Endothelial cell of umbilical vein (primary cell): Measurements from ENCODE around the gene IRF9. TPM values are rescaled to one million over a fixed set of nuclear protein-coding genes. Genes with fewer than 3 reads are reported as not detected.

Experiments
- BruUV-seq: library from RNA; stranded (reverse); fragments of 400-500 nt; replicated peaks from 2 replicates; lab custom pipeline; 2021; lab: Mats Ljungman, UMichigan
- CTCF ChIA-PET: fragments of 300-600, 350-600 bp; sonication (Branson Sonifier 250); formaldehyde crosslinking; loops from one replicate; lab custom pipeline; 2021; ENCODE audit warnings: antibody characterized with exemption, inconsistent platforms; lab: Charles Lee
- POLR2A ChIA-PET: fragments of 300-600, 350-600 bp; sonication (Branson Sonifier 250); formaldehyde crosslinking; loops from one replicate; lab custom pipeline; 2021; ENCODE audit warnings: antibody characterized with exemption, inconsistent platforms; lab: Charles Lee
- DNase-seq: peaks from one replicate; pipeline ENCODE4 v3.0.0-alpha.2; 2011; ENCODE audit warnings: low read depth, low spot score
- FAIRE-seq: peaks from 2 replicates; lab custom pipeline; 2011; peaks lifted over from hg19 to GRCh38; lab: Jason Lieb, UNC
- H2AFZ ChIP-seq: 2 replicates; pipeline ENCODE4 v1.6.0; 2012; ENCODE audit warnings: low read depth, low read length, control low read depth, inconsistent platforms
- H3K27ac ChIP-seq: 2 replicates; pipeline ENCODE4 v1.5.1; 2011; ENCODE audit warnings: low read depth, mild to moderate bottlenecking, control low read depth, low read length, moderate library complexity; ENCODE audit not compliant: insufficient read depth
- H3K27me3 ChIP-seq, 2 experiments: 2 replicates each; pipeline versions ENCODE4 v1.6.0 to v1.6.1; 2011; ENCODE audit warnings: low read length in 2 of 2, mixed read lengths in 1 of 2; ENCODE audit not compliant: control insufficient read depth in 2 of 2, insufficient read depth in 2 of 2
- H3K36me3 ChIP-seq, 2 experiments: 2 replicates in 1 of 2; 3 replicates in 1 of 2; pipeline ENCODE4 v1.5.1; 2011; ENCODE audit warnings: low read length in 2 of 2, mild to moderate bottlenecking in 1 of 2, moderate library complexity in 1 of 2; ENCODE audit not compliant: control insufficient read depth in 2 of 2, insufficient read depth in 2 of 2; ENCODE audit errors: extremely low read depth in 1 of 2
- H3K4me1 ChIP-seq: 3 replicates; pipeline ENCODE4 v1.5.1; 2011; ENCODE audit warnings: mild to moderate bottlenecking, low read length; ENCODE audit not compliant: control insufficient read depth, insufficient read depth; ENCODE audit errors: extremely low read depth
- H3K4me2 ChIP-seq: 2 replicates; pipeline ENCODE4 v1.6.1; 2011; ENCODE audit warnings: low read length, control low read depth, mixed read lengths; ENCODE audit not compliant: insufficient read depth
- H3K4me3 ChIP-seq, 3 experiments: fragments of 200-600 bp in 1 of 3; sonication (generic), shearing (Covaris generic) in 1 of 3; replicated peaks in 1 of 3; 2 replicates each; pipeline ENCODE4 v1.5.1; 2011 to 2016; ENCODE audit warnings: control low read depth in 3 of 3, low read length in 3 of 3, mild to moderate bottlenecking in 2 of 3, inconsistent platforms in 1 of 3, low read depth in 1 of 3, moderate library complexity in 1 of 3; ENCODE audit not compliant: insufficient read depth in 1 of 3
- H3K79me2 ChIP-seq: 2 replicates; pipeline ENCODE4 v1.6.0; 2012; ENCODE audit warnings: low read length, inconsistent platforms; ENCODE audit not compliant: control insufficient read depth, insufficient read depth
- H3K9ac ChIP-seq: replicated peaks from 2 replicates; pipeline ENCODE3; 2011; ENCODE audit warnings: low read length, control low read depth; ENCODE audit not compliant: insufficient read depth; ENCODE audit errors: extremely low read depth
- H3K9me1 ChIP-seq: replicated peaks from 3 replicates; pipeline ENCODE4 v1.6.0; 2011; ENCODE audit warnings: mild to moderate bottlenecking, low read length; ENCODE audit not compliant: control insufficient read depth, insufficient read depth; ENCODE audit errors: extremely low read depth
- H3K9me3 ChIP-seq: replicated peaks from 2 replicates; pipeline ENCODE4 v1.5.1; 2012; ENCODE audit warnings: low read length, inconsistent platforms; ENCODE audit not compliant: control insufficient read depth, insufficient read depth
- H4K20me1 ChIP-seq: replicated peaks from 2 replicates; pipeline ENCODE3; 2011; ENCODE audit warnings: mild to moderate bottlenecking, low read length; ENCODE audit not compliant: control insufficient read depth, insufficient read depth; ENCODE audit errors: extremely low read depth
- EZH2 ChIP-seq: IDR thresholded peaks from 2 replicates; pipeline ENCODE4 v1.6.1; 2012; ENCODE audit warnings: borderline replicate concordance, low read depth, mild to moderate bottlenecking, moderate library complexity, low read length, inconsistent platforms; ENCODE audit not compliant: severe bottlenecking
- FOS ChIP-seq: IDR thresholded peaks from 2 replicates; pipeline ENCODE4 v1.6.1; 2011; ENCODE audit warnings: mild to moderate bottlenecking, low read length, moderate library complexity, borderline replicate concordance; ENCODE audit not compliant: insufficient read depth
- GATA2 ChIP-seq: IDR thresholded peaks from 2 replicates; pipeline ENCODE4 v1.7.0; 2011; ENCODE audit warnings: low read depth, mild to moderate bottlenecking, moderate library complexity, mixed read lengths, low read length; ENCODE audit not compliant: insufficient read length, insufficient read depth
- JUN ChIP-seq: IDR thresholded peaks from 2 replicates; pipeline ENCODE4 v1.6.1; 2011; ENCODE audit warnings: borderline replicate concordance, low read depth; ENCODE audit not compliant: insufficient read length, insufficient read depth
- MAX ChIP-seq: IDR thresholded peaks from 2 replicates; pipeline ENCODE4 v1.6.1; 2011; ENCODE audit not compliant: insufficient read depth, insufficient read length
- MYC ChIP-seq: IDR thresholded peaks from one replicate; pipeline ENCODE4 v1.6.1; 2011; ENCODE audit warnings: mild to moderate bottlenecking, low read depth, low read length
- POLR2A ChIP-seq: IDR thresholded peaks from 2 replicates; pipeline ENCODE4 v1.6.1; 2012; ENCODE audit warnings: low read depth, mild to moderate bottlenecking, control low read depth, low read length
- POLR2AphosphoS5 ChIP-seq: IDR thresholded peaks from 2 replicates; pipeline ENCODE4 v1.6.1; 2012; ENCODE audit warnings: low read depth, mild to moderate bottlenecking, control low read depth, low read length, moderate library complexity; ENCODE audit not compliant: insufficient read depth
- dilution Hi-C: fragments of 300-500 bp; cut with MboI; formaldehyde crosslinking; loops from one replicate; pipeline ENCODE4 v1.15.0; 2019; ENCODE audit warnings: low sequenced_read_pairs; ENCODE audit not compliant: extremely low pct_ligation_motif_present
- intact Hi-C: fragments of 100-400 bp; cut with micrococcal nuclease; formaldehyde crosslinking; loops from one replicate; pipeline ENCODE4 v1.10.0; 2022
- polyA plus RNA-seq, 4 experiments: library from polyadenylated mRNA; depleted of rRNA in 3 of 4; stranded (reverse) in 3 of 4; unstranded in 1 of 4; fragments of >200 nt; gene quantifications; 2 replicates each; pipeline versions ENCODE4 v1.2.1 to v1.2.3, GENCODE V29; 2011 to 2012; ENCODE audit warnings: missing spikeins in 1 of 4
- total RNA-seq: library from RNA; stranded (reverse); gene quantifications from 2 replicates; pipeline ENCODE4 v1.2.3, GENCODE V29; 2021
- TF ChIP-seq, protein P1 (sequence below), 2 donors: IDR thresholded peaks; 1 replicate in 1 of 2; 2 replicates in 1 of 2; pipeline ENCODE4 v1.5.1; 2011; ENCODE audit warnings: low read length in 2 of 2, mild to moderate bottlenecking in 2 of 2, moderate library complexity in 2 of 2, control low read depth in 1 of 2, inconsistent platforms in 1 of 2, low read depth in 1 of 2; ENCODE audit not compliant: insufficient read depth in 1 of 2; ENCODE audit errors: extremely low read depth in 1 of 2

Gene IRF9
- total and polyA plus RNA-seq, 2 donors (not counting 3 experiments of a cell fraction or from before 2014, with no cell fraction given): 44.6 to 46.1 TPM

- TF ChIP-seq POLR2AphosphoS5 (no peak), JUN (no peak), MAX (no peak), MYC (no peak), EZH2 (no peak), POLR2A (no peak), GATA2 (no peak), FOS (no peak)
- TF ChIP-seq, protein P1, sequence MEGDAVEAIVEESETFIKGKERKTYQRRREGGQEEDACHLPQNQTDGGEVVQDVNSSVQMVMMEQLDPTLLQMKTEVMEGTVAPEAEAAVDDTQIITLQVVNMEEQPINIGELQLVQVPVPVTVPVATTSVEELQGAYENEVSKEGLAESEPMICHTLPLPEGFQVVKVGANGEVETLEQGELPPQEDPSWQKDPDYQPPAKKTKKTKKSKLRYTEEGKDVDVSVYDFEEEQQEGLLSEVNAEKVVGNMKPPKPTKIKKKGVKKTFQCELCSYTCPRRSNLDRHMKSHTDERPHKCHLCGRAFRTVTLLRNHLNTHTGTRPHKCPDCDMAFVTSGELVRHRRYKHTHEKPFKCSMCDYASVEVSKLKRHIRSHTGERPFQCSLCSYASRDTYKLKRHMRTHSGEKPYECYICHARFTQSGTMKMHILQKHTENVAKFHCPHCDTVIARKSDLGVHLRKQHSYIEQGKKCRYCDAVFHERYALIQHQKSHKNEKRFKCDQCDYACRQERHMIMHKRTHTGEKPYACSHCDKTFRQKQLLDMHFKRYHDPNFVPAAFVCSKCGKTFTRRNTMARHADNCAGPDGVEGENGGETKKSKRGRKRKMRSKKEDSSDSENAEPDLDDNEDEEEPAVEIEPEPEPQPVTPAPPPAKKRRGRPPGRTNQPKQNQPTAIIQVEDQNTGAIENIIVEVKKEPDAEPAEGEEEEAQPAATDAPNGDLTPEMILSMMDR (IDR thresholded peaks at IDR 0.05; ENCODE audit: extremely low read depth in 1 of 2, insufficient read depth in 1 of 2, low read depth in 1 of 2, low read length in 2 of 2): no peak
- H3K4me1 ChIP-seq: peaks cover 13% of the 10 kb centered on the region
- H4K20me1 ChIP-seq: no peaks in the 10 kb centered on the region
- ChIA-PET CTCF (interaction anchor here (1.0 to 3.3 kb wide), 4 partner anchors 9 to 59 kb away, joined by 4 to 10 read pairs (median 7); partner anchors contain the start of genes IRF9 and PSME1), POLR2A (interaction anchor here (1.6 kb wide), 1 partner anchor 24 kb away, joined by 4 read pairs; the partner anchor contains the start of gene EMC9)
- no peak overlapping the region for H3K9ac ChIP-seq
- FAIRE-seq (no peak), DNase-seq (no peak)
- H3K36me3 ChIP-seq: peaks cover 8 to 25% of the 10 kb centered on the region in 2 experiments
- no peak overlapping the region for H2AFZ ChIP-seq
- no peak overlapping the region for H3K27ac ChIP-seq
- intact Hi-C loops: no loop called here
- no peaks in the 10 kb centered on the region for H3K9me1 ChIP-seq
- no peak overlapping the region for H3K4me2 ChIP-seq
- no TSS peak for BruUV-seq
- H3K79me2 ChIP-seq: no peaks in the 10 kb centered on the region
- dilution Hi-C loops: no loop called here
- no peaks in the 10 kb centered on the region for H3K27me3 ChIP-seq
- no peak overlapping the region for H3K4me3 ChIP-seq
- no peaks in the 10 kb centered on the region for H3K9me3 ChIP-seq
Observed at GRCh38 chr14:24117179-24117578, 43.9 kb upstream of the IRF9 start.
